CD14-positive monocyte (primary cell): Measurements from ENCODE around the gene DMRT1. TPM values are rescaled to one million over a fixed set of nuclear protein-coding genes. Genes with fewer than 3 reads are reported as not detected.

ENCODE experiments used
- DNase-seq, 3 donors: peaks; one replicate each; pipeline ENCODE4 v3.0.0-alpha.2; 2011 to 2022
- H2AFZ ChIP-seq: 2 replicates; pipeline ENCODE4 v1.6.0; 2012; ENCODE audit warnings: mild to moderate bottlenecking, low read depth, low read length, inconsistent platforms; ENCODE audit not compliant: insufficient read depth, poor library complexity, severe bottlenecking
- H3K27ac ChIP-seq, 2 donors: 1 replicate in 1 of 2; 2 replicates in 1 of 2; pipeline ENCODE4 v1.5.1; 2012 to 2013; ENCODE audit warnings: low read length in 2 of 2, control low read depth in 1 of 2, inconsistent platforms in 1 of 2, low read depth in 1 of 2, mild to moderate bottlenecking in 1 of 2
- H3K27me3 ChIP-seq, 2 donors: one replicate each; pipeline versions ENCODE4 v1.6.0 to v1.6.1; 2011 to 2013; ENCODE audit warnings: low read length in 2 of 2; ENCODE audit not compliant: control insufficient read depth in 2 of 2, insufficient read depth in 2 of 2
- H3K36me3 ChIP-seq, 2 donors: replicated peaks in 1 of 2; 1 replicate in 1 of 2; 2 replicates in 1 of 2; pipeline versions ENCODE4 v1.5.1 to v1.6.1; 2012 to 2013; ENCODE audit warnings: low read length in 2 of 2, control low read depth in 1 of 2, inconsistent platforms in 1 of 2, mild to moderate bottlenecking in 1 of 2; ENCODE audit not compliant: insufficient read depth in 2 of 2, control insufficient read depth in 1 of 2
- H3K4me1 ChIP-seq, 2 donors: 1 replicate in 1 of 2; 2 replicates in 1 of 2; pipeline versions ENCODE4 v1.5.1 to v1.6.1; 2012 to 2013; ENCODE audit warnings: low read length in 2 of 2, control low read depth in 1 of 2, inconsistent platforms in 1 of 2, mild to moderate bottlenecking in 1 of 2, moderate library complexity in 1 of 2; ENCODE audit not compliant: insufficient read depth in 2 of 2, control insufficient read depth in 1 of 2
- H3K4me2 ChIP-seq: replicated peaks from 2 replicates; pipeline ENCODE3; 2012; ENCODE audit warnings: low read length, moderate library complexity, mild to moderate bottlenecking; ENCODE audit not compliant: poor library complexity, severe bottlenecking; ENCODE audit errors: extremely low read depth
- H3K4me3 ChIP-seq, 3 experiments: fragments of 200-600 bp in 1 of 3; sonication (generic) in 1 of 3; replicated peaks in 1 of 3; 1 replicate in 2 of 3; 2 replicates in 1 of 3; pipeline ENCODE4 v1.5.1; 2011 to 2013; ENCODE audit warnings: low read length in 3 of 3, mild to moderate bottlenecking in 3 of 3, control low read depth in 2 of 3, low read depth in 2 of 3, inconsistent platforms in 1 of 3, moderate library complexity in 1 of 3
- H3K79me2 ChIP-seq: 2 replicates; pipeline ENCODE4 v1.6.0; 2012; ENCODE audit warnings: mild to moderate bottlenecking, control low read depth, inconsistent platforms, low read length, moderate library complexity; ENCODE audit not compliant: insufficient read depth
- H3K9ac ChIP-seq: 2 replicates; pipeline ENCODE4 v1.6.0; 2017; ENCODE audit warnings: low read length, mild to moderate bottlenecking; ENCODE audit not compliant: insufficient read depth, poor library complexity, severe bottlenecking
- H3K9me3 ChIP-seq, 2 donors: replicated peaks in 1 of 2; 1 replicate in 1 of 2; 2 replicates in 1 of 2; pipeline versions ENCODE4 v1.5.1 to v1.6.1; 2012 to 2013; ENCODE audit warnings: low read length in 2 of 2, control low read depth in 1 of 2; ENCODE audit not compliant: control insufficient read depth in 1 of 2, insufficient read depth in 1 of 2
- H4K20me1 ChIP-seq: 2 replicates; pipeline ENCODE4 v1.6.0; 2012; ENCODE audit warnings: mild to moderate bottlenecking, low read length, control low read depth, moderate library complexity; ENCODE audit not compliant: insufficient read depth
- H3K27ac Mint-ChIP-seq, 7 donors: one replicate each; pipeline ENCODE4 v1.8.0; 2020; ENCODE audit warnings: mild to moderate bottlenecking in 7 of 7, mixed read lengths in 7 of 7, moderate library complexity in 6 of 7, inconsistent platforms in 2 of 7
- H3K27me3 Mint-ChIP-seq, 3 donors: one replicate each; pipeline ENCODE4 v1.8.0; 2021 to 2022; ENCODE audit warnings: low read depth in 3 of 3, mild to moderate bottlenecking in 3 of 3, mixed read lengths in 3 of 3, moderate library complexity in 3 of 3, inconsistent platforms in 1 of 3
- H3K36me3 Mint-ChIP-seq, 2 donors: one replicate each; pipeline ENCODE4 v1.8.0; 2020; ENCODE audit warnings: mixed read lengths in 2 of 2, inconsistent platforms in 1 of 2, mild to moderate bottlenecking in 1 of 2
- H3K4me1 Mint-ChIP-seq: one replicate; pipeline ENCODE4 v1.8.0; 2020; ENCODE audit warnings: mild to moderate bottlenecking, mixed read lengths
- H3K4me3 Mint-ChIP-seq, 2 donors: one replicate each; pipeline ENCODE4 v1.8.0; 2020; ENCODE audit warnings: mild to moderate bottlenecking in 2 of 2, mixed read lengths in 2 of 2, moderate library complexity in 1 of 2
- H3K9me3 Mint-ChIP-seq, 7 donors: one replicate each; pipeline ENCODE4 v1.8.0; 2020 to 2022; ENCODE audit warnings: mixed read lengths in 7 of 7, mild to moderate bottlenecking in 6 of 7, moderate library complexity in 6 of 7, inconsistent platforms in 2 of 7
- CTCF ChIP-seq: fragments of 200-600 bp; IDR thresholded peaks from one replicate; pipeline ENCODE4 v1.8.0; 2022; ENCODE audit warnings: antibody characterized with exemption, mild to moderate bottlenecking
- WGBS: methylation state at CpG from one replicate; pipeline ENCODE4 v1.1.5; 2013; ENCODE audit warnings: missing lambda C conversion rate; ENCODE audit not compliant: insufficient coverage; 5-methylcytosine and 5-hydroxymethylcytosine counted together
- intact Hi-C, 2 donors: fragments of 100-400 bp; cut with micrococcal nuclease; formaldehyde crosslinking; loops; one replicate each; pipeline versions ENCODE4 v1.15.0 to v1.15.1; 2023
- polyA plus RNA-seq, 3 donors: library from polyadenylated mRNA; depleted of rRNA in 1 of 3; unstranded in 2 of 3; stranded (reverse) in 1 of 3; fragments of 300-500 nt in 2 of 3; fragments of >200 nt in 1 of 3; fragmentation: Illumina TruSeq in 2 of 3; gene quantifications; 1 replicate in 2 of 3; 2 replicates in 1 of 3; pipeline ENCODE4 v1.2.3, GENCODE V29; 2012 to 2021

Gene DMRT1
- polyA plus RNA-seq, 3 donors = not detected

GRCh38 chr9:794386-794785 lies 47.1 kb upstream of the DMRT1 start:
- no peak overlapping the region for H3K4me2 ChIP-seq
- peaks cover 5% of the 10 kb centered on the region for H3K4me1 Mint-ChIP-seq
- intact Hi-C loops = no loop called here
- no peak for TF ChIP-seq CTCF
- H3K36me3 ChIP-seq = no peaks in the 10 kb centered on the region
- H3K27me3 Mint-ChIP-seq = peaks cover 1 to 5% (median 5%) of the 10 kb centered on the region in 3 donors
- no peaks in the 10 kb centered on the region for H3K4me1 ChIP-seq
- no peaks in the 10 kb centered on the region for H3K36me3 Mint-ChIP-seq
- H3K9me3 ChIP-seq = no peaks in the 10 kb centered on the region
- 46% methylated on average over 1 of the region's 2 CpGs for WGBS
- H3K79me2 ChIP-seq = no peaks in the 10 kb centered on the region
- no peak for DNase-seq
- H3K27ac ChIP-seq = no peak overlapping the region
- no peak overlapping the region for H2AFZ ChIP-seq
- no peak overlapping the region for H3K4me3 ChIP-seq
- no peak overlapping the region for H3K9ac ChIP-seq
- no peak overlapping the region for H3K27ac Mint-ChIP-seq
- H3K4me3 Mint-ChIP-seq = no peak overlapping the region
- no peaks in the 10 kb centered on the region for H3K27me3 ChIP-seq
- no peaks in the 10 kb centered on the region for H4K20me1 ChIP-seq
- H3K9me3 Mint-ChIP-seq = peaks cover 0 to 6% (median 0%) of the 10 kb centered on the region in 7 donors

- no peaks in the 10 kb centered on the region for H3K27me3 ChIP-seq
- H2AFZ ChIP-seq = no peak overlapping the region
- H3K27ac ChIP-seq = no peak overlapping the region
- Mint-ChIP-seq H3K36me3 (no peaks in the 10 kb centered on the region), H3K27me3 (peaks cover 1 to 5% (median 5%) of the 10 kb centered on the region in 3 donors), H3K4me3 (no peak overlapping the region), H3K9me3 (peaks cover 0 to 6% (median 0%) of the 10 kb centered on the region in 7 donors), H3K4me1 (peaks cover 5% of the 10 kb centered on the region), H3K27ac (no peak overlapping the region)
- WGBS = 100% methylated on average over 6 of the region's 6 CpGs
- H3K79me2 ChIP-seq = no peaks in the 10 kb centered on the region
- H3K4me1 ChIP-seq = no peaks in the 10 kb centered on the region
- intact Hi-C loops = no loop called here
- no peak for TF ChIP-seq CTCF
- no peak overlapping the region for H3K4me3 ChIP-seq
- H4K20me1 ChIP-seq = no peaks in the 10 kb centered on the region
- H3K36me3 ChIP-seq = no peaks in the 10 kb centered on the region
- DNase-seq = no peak
- no peaks in the 10 kb centered on the region for H3K9me3 ChIP-seq
- H3K9ac ChIP-seq = no peak overlapping the region
- H3K4me2 ChIP-seq = no peak overlapping the region
Measured at GRCh38 chr9:795869-796268, 45.6 kb upstream of the DMRT1 start.
